ENCODE data around the gene HEMGN.
"Not testable (repeated sequence)": the region's sequence is repeated elsewhere in the genome, so short reads cannot be mapped to it uniquely, and the experiment has no call there.

Gene HEMGN

GRCh38 chr9:97964901-97965300 is 26.9 kb upstream of the HEMGN start:
- DNase-seq (ENCODE audit: insufficient read length, low spot score) = no peak
- no peak for FAIRE-seq

- no peak for DNase-seq (ENCODE audit: insufficient read length, low spot score)
- FAIRE-seq = no peak
Observed at GRCh38 chr9:97963232-97963631, 25.3 kb upstream of the HEMGN start.

- DNase-seq (ENCODE audit: insufficient read length, low spot score) (no peak), FAIRE-seq (no peak)
Observed at GRCh38 chr9:97962575-97962974, 24.6 kb upstream of the HEMGN start.

GRCh38 chr9:97962136-97962535 is 24.2 kb upstream of the HEMGN start:
- no peak for DNase-seq (ENCODE audit: insufficient read length, low spot score)
- FAIRE-seq = no peak

- DNase-seq (ENCODE audit: insufficient read length, low spot score) = no peak
- no peak for FAIRE-seq
Observed at GRCh38 chr9:97961361-97961760, 23.4 kb upstream of the HEMGN start.

GRCh38 chr9:97960678-97961328 is 22.8 kb upstream of the HEMGN start:
- not testable (repeated sequence) for DNase-seq (ENCODE audit: insufficient read length, low spot score); FAIRE-seq

- FAIRE-seq (no peak), DNase-seq (ENCODE audit: insufficient read length, low spot score) (no peak)
Observed at GRCh38 chr9:97959585-97959984, 21.6 kb upstream of the HEMGN start.

- FAIRE-seq (no peak), DNase-seq (ENCODE audit: insufficient read length, low spot score) (no peak)
Observed at GRCh38 chr9:97958812-97959511, 21.0 kb upstream of the HEMGN start.

- FAIRE-seq (no peak), DNase-seq (ENCODE audit: insufficient read length, low spot score) (no peak)
Observed at GRCh38 chr9:97956331-97956730, 18.4 kb upstream of the HEMGN start.

- FAIRE-seq (peak; percentile 96), DNase-seq (ENCODE audit: insufficient read length, low spot score) (peak; percentile 43)
Observed at GRCh38 chr9:97954550-97954989, 16.6 kb upstream of the HEMGN start.

GRCh38 chr9:97950873-97951272 is 12.9 kb upstream of the HEMGN start:
- DNase-seq (ENCODE audit: insufficient read length, low spot score); FAIRE-seq: not testable (repeated sequence)

- DNase-seq (ENCODE audit: insufficient read length, low spot score); FAIRE-seq: not testable (repeated sequence)
Observed at GRCh38 chr9:97947094-97947493, 9.1 kb upstream of the HEMGN start.

GRCh38 chr9:97945470-97945869 is 7.5 kb upstream of the HEMGN start:
- not testable (repeated sequence) for DNase-seq (ENCODE audit: insufficient read length, low spot score); FAIRE-seq

- DNase-seq (ENCODE audit: insufficient read length, low spot score) (no peak), FAIRE-seq (no peak)
Observed at GRCh38 chr9:97944612-97945011, 6.6 kb upstream of the HEMGN start.

GRCh38 chr9:97943308-97943855 is 5.4 kb upstream of the HEMGN start:
- no peak for DNase-seq (ENCODE audit: insufficient read length, low spot score)
- FAIRE-seq = no peak

GRCh38 chr9:97941323-97941722 is 3.4 kb upstream of the HEMGN start:
- no peak for FAIRE-seq
- no peak for DNase-seq (ENCODE audit: insufficient read length, low spot score)

GRCh38 chr9:97940741-97941140 is 2.8 kb upstream of the HEMGN start:
- no peak for FAIRE-seq
- DNase-seq (ENCODE audit: insufficient read length, low spot score) = no peak

- FAIRE-seq = no peak
- no peak for DNase-seq (ENCODE audit: insufficient read length, low spot score)
Observed at GRCh38 chr9:97940233-97940632, 2.3 kb upstream of the HEMGN start.

GRCh38 chr9:97936998-97937397 is 974 bp downstream of the HEMGN start:
- FAIRE-seq = no peak
- no peak for DNase-seq (ENCODE audit: insufficient read length, low spot score)

GRCh38 chr9:97935276-97935675 is 2.7 kb downstream of the HEMGN start:
- no peak for DNase-seq (ENCODE audit: insufficient read length, low spot score)
- FAIRE-seq = no peak

- DNase-seq (ENCODE audit: insufficient read length, low spot score) = no peak
- no peak for FAIRE-seq
Observed at GRCh38 chr9:97934321-97935115, 3.5 kb downstream of the HEMGN start.

Measured in GM19239 (cell line).